ENCODE data around the gene RPS23. TPM values are rescaled to one million over a fixed set of nuclear protein-coding genes. Genes with fewer than 3 reads are reported as not detected.

RPS23 gene
- total RNA-seq, 1 donor from 2014 or later: 1,128 TPM

GRCh38 chr5:82244854-82245635 is 33.1 kb downstream of the RPS23 start:
- no peak for DNase-seq (ENCODE audit: low spot score)

- DNase-seq (ENCODE audit: low spot score): no peak
Observed at GRCh38 chr5:82244151-82244550, 34.0 kb downstream of the RPS23 start.

- no peak for DNase-seq (ENCODE audit: low spot score)
Observed at GRCh38 chr5:82234885-82235284, 43.3 kb downstream of the RPS23 start.

GRCh38 chr5:82225525-82226172 is 52.5 kb downstream of the RPS23 start:
- DNase-seq (ENCODE audit: low spot score): peak; percentile 78
